GM23338 (cell line): Measurements from ENCODE around the gene SPEF1.

Experiments
- CREB1 ChIP-seq: fragments of 250-450 bp; sonication (Bioruptor Pico); IDR thresholded peaks from 2 replicates; pipeline ENCODE4 v1.5.0; 2020; ENCODE audit warnings: low read depth, mild to moderate bottlenecking, moderate library complexity
- CTCF ChIP-seq, 2 experiments: fragments of 200-600 bp in 1 of 2; sonication (generic) in 1 of 2; conservative IDR thresholded peaks; 2 replicates each; pipeline versions ENCODE4 v1.5.1 to v1.6.1; 2016 to 2017; ENCODE audit warnings: antibody characterized with exemption in 2 of 2, low read depth in 2 of 2, mild to moderate bottlenecking in 2 of 2, moderate library complexity in 1 of 2
- EZH2 ChIP-seq: fragments of 200-600 bp; sonication (generic); IDR thresholded peaks from one replicate; pipeline ENCODE4 v1.8.0; 2017; ENCODE audit warnings: antibody characterized with exemption, mild to moderate bottlenecking, low read depth; ENCODE audit not compliant: unreplicated experiment
- JUNB ChIP-seq: IDR thresholded peaks from one replicate; pipeline ENCODE4 v1.6.1; 2016; ENCODE audit warnings: antibody characterized with exemption; ENCODE audit not compliant: unreplicated experiment
- POLR2AphosphoS5 ChIP-seq: IDR thresholded peaks from 2 replicates; pipeline ENCODE4 v1.6.1; 2016; ENCODE audit warnings: antibody characterized with exemption, low read depth
- ZNF114 ChIP-seq: fragments of 250-450 bp; sonication (Bioruptor Pico); IDR thresholded peaks from 2 replicates; pipeline ENCODE4 v1.5.0; 2020; ENCODE audit warnings: mild to moderate bottlenecking, moderate library complexity
- TF ChIP-seq, protein P1 (sequence below): IDR thresholded peaks from 2 replicates; pipeline ENCODE4 v1.6.1; 2016; ENCODE audit warnings: antibody characterized with exemption
- TF ChIP-seq, protein P2 (sequence below): IDR thresholded peaks from one replicate; pipeline ENCODE4 v1.6.1; 2018; ENCODE audit warnings: antibody characterized with exemption; ENCODE audit not compliant: unreplicated experiment

- TF ChIP-seq CTCF (conservative IDR thresholded peaks at IDR 0.05; ENCODE audit: low read depth in 2 of 2) (no peak), EZH2 (no peak), ZNF114 (CRISPR knock-in tag) (no peak), CREB1 (CRISPR knock-in tag) (no peak), POLR2AphosphoS5 (no peak), JUNB (no peak)
- TF ChIP-seq, protein P1, sequence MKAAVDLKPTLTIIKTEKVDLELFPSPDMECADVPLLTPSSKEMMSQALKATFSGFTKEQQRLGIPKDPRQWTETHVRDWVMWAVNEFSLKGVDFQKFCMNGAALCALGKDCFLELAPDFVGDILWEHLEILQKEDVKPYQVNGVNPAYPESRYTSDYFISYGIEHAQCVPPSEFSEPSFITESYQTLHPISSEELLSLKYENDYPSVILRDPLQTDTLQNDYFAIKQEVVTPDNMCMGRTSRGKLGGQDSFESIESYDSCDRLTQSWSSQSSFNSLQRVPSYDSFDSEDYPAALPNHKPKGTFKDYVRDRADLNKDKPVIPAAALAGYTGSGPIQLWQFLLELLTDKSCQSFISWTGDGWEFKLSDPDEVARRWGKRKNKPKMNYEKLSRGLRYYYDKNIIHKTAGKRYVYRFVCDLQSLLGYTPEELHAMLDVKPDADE, result no peak
- TF ChIP-seq, protein P2, sequence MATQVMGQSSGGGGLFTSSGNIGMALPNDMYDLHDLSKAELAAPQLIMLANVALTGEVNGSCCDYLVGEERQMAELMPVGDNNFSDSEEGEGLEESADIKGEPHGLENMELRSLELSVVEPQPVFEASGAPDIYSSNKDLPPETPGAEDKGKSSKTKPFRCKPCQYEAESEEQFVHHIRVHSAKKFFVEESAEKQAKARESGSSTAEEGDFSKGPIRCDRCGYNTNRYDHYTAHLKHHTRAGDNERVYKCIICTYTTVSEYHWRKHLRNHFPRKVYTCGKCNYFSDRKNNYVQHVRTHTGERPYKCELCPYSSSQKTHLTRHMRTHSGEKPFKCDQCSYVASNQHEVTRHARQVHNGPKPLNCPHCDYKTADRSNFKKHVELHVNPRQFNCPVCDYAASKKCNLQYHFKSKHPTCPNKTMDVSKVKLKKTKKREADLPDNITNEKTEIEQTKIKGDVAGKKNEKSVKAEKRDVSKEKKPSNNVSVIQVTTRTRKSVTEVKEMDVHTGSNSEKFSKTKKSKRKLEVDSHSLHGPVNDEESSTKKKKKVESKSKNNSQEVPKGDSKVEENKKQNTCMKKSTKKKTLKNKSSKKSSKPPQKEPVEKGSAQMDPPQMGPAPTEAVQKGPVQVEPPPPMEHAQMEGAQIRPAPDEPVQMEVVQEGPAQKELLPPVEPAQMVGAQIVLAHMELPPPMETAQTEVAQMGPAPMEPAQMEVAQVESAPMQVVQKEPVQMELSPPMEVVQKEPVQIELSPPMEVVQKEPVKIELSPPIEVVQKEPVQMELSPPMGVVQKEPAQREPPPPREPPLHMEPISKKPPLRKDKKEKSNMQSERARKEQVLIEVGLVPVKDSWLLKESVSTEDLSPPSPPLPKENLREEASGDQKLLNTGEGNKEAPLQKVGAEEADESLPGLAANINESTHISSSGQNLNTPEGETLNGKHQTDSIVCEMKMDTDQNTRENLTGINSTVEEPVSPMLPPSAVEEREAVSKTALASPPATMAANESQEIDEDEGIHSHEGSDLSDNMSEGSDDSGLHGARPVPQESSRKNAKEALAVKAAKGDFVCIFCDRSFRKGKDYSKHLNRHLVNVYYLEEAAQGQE, result no peak
These were observed 27.6 kb downstream of the SPEF1 start for GRCh38 chr20:3753501-3754275.
